ENCODE measurements around the gene KIF26B.

- TF ChIP-seq RCOR1 (IDR thresholded peaks at IDR 0.05; ENCODE audit: insufficient replicate concordance, low read length) (no peak), CTCF (conservative IDR thresholded peaks at IDR 0.05; ENCODE audit: low read depth, low read length) (no peak), MAFK (IDR thresholded peaks at IDR 0.05; ENCODE audit: low read depth, low read length) (no peak), USF2 (IDR thresholded peaks at IDR 0.05; ENCODE audit: low read depth, low read length) (no peak), POLR2A (IDR thresholded peaks at IDR 0.05; ENCODE audit: low read depth, low read length) (no peak), BHLHE40 (IDR thresholded peaks at IDR 0.05; ENCODE audit: low read depth, low read length) (no peak), FOS (IDR thresholded peaks at IDR 0.05; ENCODE audit: low read depth, low read length) (no peak), MXI1 (IDR thresholded peaks at IDR 0.05; ENCODE audit: borderline replicate concordance, low read depth, low read length) (no peak), CEBPB (IDR thresholded peaks at IDR 0.05; ENCODE audit: low read depth, low read length) (peak; percentile 86), RFX5 (IDR thresholded peaks at IDR 0.05; ENCODE audit: low read depth, low read length) (no peak), SMC3 (IDR thresholded peaks at IDR 0.05; ENCODE audit: low read depth, low read length) (no peak), NFE2L2 (IDR thresholded peaks at IDR 0.05; ENCODE audit: low read depth, low read length) (no peak), RAD21 (IDR thresholded peaks at IDR 0.05; ENCODE audit: low read length) (no peak)
Observed at GRCh38 chr1:245475961-245476516, 321.3 kb downstream of the KIF26B start.

Data from IMR-90 (cell line).